SK-N-SH treated with all-trans-retinoic acid at 6 μM for 48 hours (cell line): ENCODE data around the gene DTNA.

Source experiments
- PPARA ChIP-seq: fragments of 250-450 bp; sonication (Bioruptor Pico); IDR thresholded peaks from 2 replicates; pipeline ENCODE4 v1.5.0; 2020; ENCODE audit warnings: mild to moderate bottlenecking, borderline replicate concordance
- RARB ChIP-seq: fragments of 250-450 bp; sonication (Bioruptor Pico); IDR thresholded peaks from 2 replicates; pipeline ENCODE4 v1.8.0; 2021; ENCODE audit warnings: mild to moderate bottlenecking, moderate library complexity
- TCF4 ChIP-seq: fragments of 250-450 bp; sonication (Bioruptor Pico); IDR thresholded peaks from 2 replicates; pipeline ENCODE4 v1.8.0; 2021; ENCODE audit warnings: mild to moderate bottlenecking, moderate library complexity, borderline replicate concordance
- ZFP30 ChIP-seq: fragments of 450-650 bp; formaldehyde crosslinking; IDR thresholded peaks from 2 replicates; pipeline ENCODE4 v1.5.0; 2022; ENCODE audit warnings: mild to moderate bottlenecking, moderate library complexity
- TF ChIP-seq, protein P1 (sequence below): fragments of 250-450 bp; sonication (Bioruptor Pico); IDR thresholded peaks from 2 replicates; pipeline ENCODE4 v1.5.1; 2020; ENCODE audit warnings: low read depth, mild to moderate bottlenecking, moderate library complexity

DNA sequence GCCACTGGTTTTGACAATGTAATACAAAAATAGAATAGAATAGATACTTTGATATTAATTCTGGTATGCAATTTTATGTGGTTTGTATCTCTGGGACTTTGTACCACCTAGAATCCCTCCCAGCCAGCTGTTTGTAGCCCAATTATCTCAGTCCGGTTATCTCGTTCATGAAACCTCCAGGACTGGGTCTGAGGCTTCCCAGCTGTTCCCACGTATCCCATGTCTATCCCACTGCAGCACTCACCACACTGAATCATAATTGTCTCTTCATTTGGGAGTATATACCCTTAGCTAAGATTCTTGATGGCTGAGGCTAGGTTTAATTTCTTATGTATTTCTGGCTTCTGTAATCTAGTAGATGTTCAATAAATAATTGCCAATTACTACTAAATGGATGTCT is 226.7 kb downstream of the DTNA start:
- TF ChIP-seq PPARA (CRISPR knock-in tag) (no peak), TCF4 (CRISPR knock-in tag) (no peak), ZFP30 (CRISPR knock-in tag) (no peak), RARB (no peak)
- TF ChIP-seq, protein P1, sequence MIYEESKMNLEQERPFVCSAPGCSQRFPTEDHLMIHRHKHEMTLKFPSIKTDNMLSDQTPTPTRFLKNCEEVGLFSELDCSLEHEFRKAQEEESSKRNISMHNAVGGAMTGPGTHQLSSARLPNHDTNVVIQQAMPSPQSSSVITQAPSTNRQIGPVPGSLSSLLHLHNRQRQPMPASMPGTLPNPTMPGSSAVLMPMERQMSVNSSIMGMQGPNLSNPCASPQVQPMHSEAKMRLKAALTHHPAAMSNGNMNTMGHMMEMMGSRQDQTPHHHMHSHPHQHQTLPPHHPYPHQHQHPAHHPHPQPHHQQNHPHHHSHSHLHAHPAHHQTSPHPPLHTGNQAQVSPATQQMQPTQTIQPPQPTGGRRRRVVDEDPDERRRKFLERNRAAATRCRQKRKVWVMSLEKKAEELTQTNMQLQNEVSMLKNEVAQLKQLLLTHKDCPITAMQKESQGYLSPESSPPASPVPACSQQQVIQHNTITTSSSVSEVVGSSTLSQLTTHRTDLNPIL (CRISPR knock-in tag): no peak
